Measurements from ENCODE around the gene KIAA0513. TPM values are rescaled to one million over a fixed set of nuclear protein-coding genes. Genes with fewer than 3 reads are reported as not detected.

KIAA0513 gene
- total and polyA plus RNA-seq, 2 donors: 3.4 to 5.2 TPM

DNA sequence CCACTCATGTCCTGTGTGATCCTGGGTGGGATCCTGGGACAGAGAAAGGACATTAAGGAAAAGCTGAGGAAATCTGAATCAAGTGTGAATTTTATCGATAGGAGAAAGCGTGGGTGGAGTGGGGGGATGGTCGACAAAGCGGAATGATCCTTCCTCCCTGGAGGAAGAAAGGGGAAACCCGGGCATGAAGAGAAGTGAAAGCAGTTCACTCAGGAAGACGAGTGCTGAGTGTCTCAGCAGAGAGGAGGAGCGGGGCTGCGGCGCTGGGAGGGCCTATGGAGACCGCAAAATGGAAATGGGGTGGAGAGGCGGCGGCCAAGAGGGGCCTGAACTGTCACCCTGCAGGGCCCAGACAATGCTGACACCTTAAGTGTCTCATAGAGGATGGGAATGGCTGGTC, 25.0 kb upstream of the KIAA0513 start:
- peaks cover 6 to 16% of the 10 kb centered on the region in 2 donors for H3K36me3 ChIP-seq (ENCODE audit: control insufficient read depth in 2 of 2, insufficient read depth in 2 of 2, low read length in 1 of 2)
- no peak for DNase-seq (ENCODE audit: low read depth in 6 of 9, low spot score in 9 of 9)
- H3K4me1 ChIP-seq (ENCODE audit: control insufficient read depth in 2 of 2, insufficient read depth in 2 of 2, low read length in 2 of 2): peaks cover 0 to 16% of the 10 kb centered on the region in 2 donors
- H3K4me3 ChIP-seq (ENCODE audit: low read length in 2 of 2): no peak overlapping the region
- H3K27me3 ChIP-seq (ENCODE audit: control insufficient read depth in 2 of 2, insufficient read depth in 1 of 2, low read length in 1 of 2): no peaks in the 10 kb centered on the region
- peak overlapping the region; percentile 28 to 46 for H3K27ac ChIP-seq (ENCODE audit: low read depth in 1 of 2, low read length in 1 of 2)
- WGBS: 88% methylated on average over 12 of the region's 12 CpGs
- no peaks in the 10 kb centered on the region for H3K9me3 ChIP-seq (ENCODE audit: control insufficient read depth in 2 of 2, insufficient read depth in 1 of 2, low read length in 1 of 2)

DNA sequence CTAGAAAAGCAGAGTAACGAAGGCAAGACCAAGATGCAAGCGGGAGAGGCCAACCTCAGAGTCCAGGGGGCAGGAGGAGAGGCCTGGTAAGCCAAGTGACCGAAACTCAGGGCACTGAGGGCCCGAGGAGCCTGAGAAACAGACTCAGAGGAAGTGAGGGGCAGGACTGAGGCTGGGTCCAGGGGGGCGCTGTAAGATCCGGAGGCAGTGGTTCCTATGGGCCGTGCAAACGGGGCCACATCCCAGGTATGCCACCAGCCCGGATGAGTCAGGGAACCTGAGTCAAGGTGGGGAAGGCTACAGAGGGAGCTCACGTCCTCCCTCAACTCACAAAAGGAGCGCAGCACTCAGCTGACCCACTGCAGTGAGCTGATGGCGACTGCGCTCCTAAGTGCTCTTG, 24.5 kb upstream of the KIAA0513 start:
- H3K27ac ChIP-seq (ENCODE audit: low read depth in 1 of 2, low read length in 1 of 2): peak overlapping the region in 1 of 2 donors; percentile 46
- H3K36me3 ChIP-seq (ENCODE audit: control insufficient read depth in 2 of 2, insufficient read depth in 2 of 2, low read length in 1 of 2): peaks cover 6 to 16% of the 10 kb centered on the region in 2 donors
- no peak for DNase-seq (ENCODE audit: low read depth in 6 of 9, low spot score in 9 of 9)
- H3K4me3 ChIP-seq (ENCODE audit: low read length in 2 of 2): no peak overlapping the region
- H3K9me3 ChIP-seq (ENCODE audit: control insufficient read depth in 2 of 2, insufficient read depth in 1 of 2, low read length in 1 of 2): no peaks in the 10 kb centered on the region
- 95% methylated on average over 13 of the region's 13 CpGs for WGBS
- H3K4me1 ChIP-seq (ENCODE audit: control insufficient read depth in 2 of 2, insufficient read depth in 2 of 2, low read length in 2 of 2): peaks cover 0 to 16% of the 10 kb centered on the region in 2 donors
- H3K27me3 ChIP-seq (ENCODE audit: control insufficient read depth in 2 of 2, insufficient read depth in 1 of 2, low read length in 1 of 2): no peaks in the 10 kb centered on the region

DNA sequence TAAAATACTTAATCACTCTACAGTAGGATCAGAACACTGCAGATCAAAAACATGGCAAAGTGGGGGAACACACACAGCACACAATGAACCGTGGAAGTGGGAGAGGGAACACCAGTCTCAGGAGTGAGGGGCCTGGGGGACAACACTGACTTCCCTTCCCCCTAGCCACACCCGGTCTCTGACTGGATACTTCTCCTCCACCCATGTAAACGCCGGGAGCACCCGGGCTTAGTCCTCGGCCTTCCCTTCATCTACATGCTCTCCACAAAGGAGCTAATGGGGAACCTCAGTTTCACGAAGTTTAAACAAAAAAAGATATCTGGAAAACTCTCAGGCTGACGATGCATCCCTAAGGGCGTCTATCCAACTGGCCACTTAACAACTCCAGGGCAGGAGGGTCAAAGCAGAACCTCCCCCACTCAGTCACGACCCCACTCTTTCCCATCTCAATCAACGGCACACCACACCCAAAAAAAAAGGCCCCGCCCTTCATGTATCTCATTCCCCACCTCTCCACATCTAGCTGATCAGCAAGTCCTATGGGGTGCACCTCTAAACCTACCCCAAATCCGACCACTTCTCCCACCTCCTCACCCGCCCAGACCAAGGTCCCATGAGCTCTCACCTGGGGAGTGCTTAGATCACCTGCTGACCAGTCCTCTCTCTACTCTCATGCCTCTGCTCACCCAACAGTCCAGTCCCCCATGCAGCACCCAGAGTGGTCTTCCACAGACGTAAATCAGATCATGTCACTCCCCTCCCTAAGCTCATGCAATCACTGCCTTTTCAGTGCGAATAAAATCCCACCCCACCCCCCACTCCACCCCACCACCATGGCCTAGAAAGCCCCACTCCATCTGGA, 23.6 kb upstream of the KIAA0513 start:
- Histone ChIP-seq H3K4me1 (ENCODE audit: control insufficient read depth in 2 of 2, insufficient read depth in 2 of 2, low read length in 2 of 2) (peaks cover 0 to 16% of the 10 kb centered on the region in 2 donors), H3K4me3 (ENCODE audit: low read length in 2 of 2) (no peak overlapping the region), H3K9me3 (ENCODE audit: control insufficient read depth in 2 of 2, insufficient read depth in 1 of 2, low read length in 1 of 2) (no peaks in the 10 kb centered on the region), H3K27ac (ENCODE audit: low read depth in 1 of 2, low read length in 1 of 2) (peak overlapping the region in 1 of 2 donors; percentile 8), H3K27me3 (ENCODE audit: control insufficient read depth in 2 of 2, insufficient read depth in 1 of 2, low read length in 1 of 2) (no peaks in the 10 kb centered on the region), H3K36me3 (ENCODE audit: control insufficient read depth in 2 of 2, insufficient read depth in 2 of 2, low read length in 1 of 2) (peaks cover 6 to 16% of the 10 kb centered on the region in 2 donors)
- WGBS: 87% methylated on average over 16 of the region's 16 CpGs
- DNase-seq (ENCODE audit: low read depth in 6 of 9, low spot score in 9 of 9): no peak

DNA sequence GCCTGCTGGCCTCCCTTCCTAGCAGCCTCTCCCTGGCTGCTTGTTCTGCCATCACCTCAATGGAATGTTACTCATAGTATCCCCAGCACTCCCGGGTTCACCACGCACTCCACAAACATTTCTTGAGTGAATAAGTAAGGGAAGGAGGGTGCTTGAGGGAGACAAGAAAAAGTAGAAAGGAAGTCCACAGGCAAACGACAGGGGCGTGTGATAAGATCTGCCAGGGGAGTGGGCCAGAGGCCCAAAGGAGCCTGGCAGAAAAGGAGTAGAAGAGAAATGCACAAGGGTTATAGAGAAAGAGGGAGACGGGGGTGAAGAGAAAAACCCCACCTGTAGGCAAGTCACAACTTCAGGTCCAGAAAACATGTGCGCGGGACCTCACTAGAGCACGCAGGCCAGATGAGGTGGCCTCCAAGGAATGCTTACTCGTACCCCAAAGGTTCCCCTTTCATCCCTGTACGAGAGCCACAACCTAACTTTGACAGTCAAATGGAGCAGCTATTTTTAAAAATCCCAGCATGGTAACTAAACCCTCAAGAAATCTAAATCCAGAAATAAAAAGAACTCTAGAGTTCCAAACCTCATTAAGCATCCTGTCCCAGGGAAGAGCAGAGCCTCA, 22.9 kb upstream of the KIAA0513 start:
- WGBS: 80% methylated on average over 10 of the region's 10 CpGs
- H3K27ac ChIP-seq (ENCODE audit: low read depth in 1 of 2, low read length in 1 of 2): peak overlapping the region in 1 of 2 donors; percentile 47
- H3K4me1 ChIP-seq (ENCODE audit: control insufficient read depth in 2 of 2, insufficient read depth in 2 of 2, low read length in 2 of 2): peaks cover 0 to 16% of the 10 kb centered on the region in 2 donors
- H3K27me3 ChIP-seq (ENCODE audit: control insufficient read depth in 2 of 2, insufficient read depth in 1 of 2, low read length in 1 of 2): no peaks in the 10 kb centered on the region
- H3K9me3 ChIP-seq (ENCODE audit: control insufficient read depth in 2 of 2, insufficient read depth in 1 of 2, low read length in 1 of 2): no peaks in the 10 kb centered on the region
- peaks cover 4 to 16% of the 10 kb centered on the region in 2 donors for H3K36me3 ChIP-seq (ENCODE audit: control insufficient read depth in 2 of 2, insufficient read depth in 2 of 2, low read length in 1 of 2)
- no peak overlapping the region for H3K4me3 ChIP-seq (ENCODE audit: low read length in 2 of 2)
- DNase-seq (ENCODE audit: low read depth in 6 of 9, low spot score in 9 of 9): no peak

DNA sequence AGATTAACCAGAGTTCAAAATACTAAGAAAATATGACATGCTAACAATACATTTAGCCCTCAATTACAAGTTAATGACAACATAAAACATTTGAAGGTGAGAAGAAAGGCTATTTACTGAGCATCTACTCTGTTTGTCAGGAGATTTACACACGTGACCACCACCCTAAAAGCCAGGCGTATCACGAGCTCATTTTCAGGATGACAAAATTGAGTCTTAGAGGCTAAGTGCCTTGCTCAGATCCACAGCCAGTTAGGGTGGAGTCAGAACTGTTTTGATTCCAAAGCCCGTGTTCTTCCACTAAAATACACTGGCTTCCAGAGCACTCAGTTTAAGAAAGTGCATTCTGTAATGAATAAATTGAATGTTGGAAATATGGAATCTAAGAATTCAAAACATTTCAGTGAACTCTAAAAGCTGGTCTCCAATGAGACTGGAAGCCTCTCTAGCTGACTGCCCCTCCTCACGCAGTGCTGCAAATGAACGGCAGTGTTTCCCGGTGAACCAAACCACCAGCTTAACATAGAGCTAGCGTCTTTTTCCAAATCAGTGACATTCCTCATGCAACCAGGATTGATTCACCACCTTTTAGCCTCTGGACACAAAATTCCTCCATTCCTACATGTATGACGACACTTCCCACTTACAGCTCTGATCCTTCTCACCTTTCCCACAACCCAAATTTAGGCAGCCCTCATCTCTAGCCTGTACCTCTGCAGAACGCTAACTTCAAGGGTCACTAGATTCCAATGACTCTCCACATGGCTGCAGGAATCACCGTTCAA, 22.1 kb upstream of the KIAA0513 start:
- no peak overlapping the region for H3K4me3 ChIP-seq (ENCODE audit: low read length in 2 of 2)
- WGBS: 92% methylated on average over 11 of the region's 11 CpGs
- no peak for DNase-seq (ENCODE audit: low read depth in 6 of 9, low spot score in 9 of 9)
- H3K36me3 ChIP-seq (ENCODE audit: control insufficient read depth in 2 of 2, insufficient read depth in 2 of 2, low read length in 1 of 2): peaks cover 0 to 11% of the 10 kb centered on the region in 2 donors
- peaks cover 0 to 23% of the 10 kb centered on the region in 2 donors for H3K4me1 ChIP-seq (ENCODE audit: control insufficient read depth in 2 of 2, insufficient read depth in 2 of 2, low read length in 2 of 2)
- H3K9me3 ChIP-seq (ENCODE audit: control insufficient read depth in 2 of 2, insufficient read depth in 1 of 2, low read length in 1 of 2): no peaks in the 10 kb centered on the region
- peak overlapping the region in 1 of 2 donors; percentile 39 for H3K27ac ChIP-seq (ENCODE audit: low read depth in 1 of 2, low read length in 1 of 2)
- no peaks in the 10 kb centered on the region for H3K27me3 ChIP-seq (ENCODE audit: control insufficient read depth in 2 of 2, insufficient read depth in 1 of 2, low read length in 1 of 2)

DNA sequence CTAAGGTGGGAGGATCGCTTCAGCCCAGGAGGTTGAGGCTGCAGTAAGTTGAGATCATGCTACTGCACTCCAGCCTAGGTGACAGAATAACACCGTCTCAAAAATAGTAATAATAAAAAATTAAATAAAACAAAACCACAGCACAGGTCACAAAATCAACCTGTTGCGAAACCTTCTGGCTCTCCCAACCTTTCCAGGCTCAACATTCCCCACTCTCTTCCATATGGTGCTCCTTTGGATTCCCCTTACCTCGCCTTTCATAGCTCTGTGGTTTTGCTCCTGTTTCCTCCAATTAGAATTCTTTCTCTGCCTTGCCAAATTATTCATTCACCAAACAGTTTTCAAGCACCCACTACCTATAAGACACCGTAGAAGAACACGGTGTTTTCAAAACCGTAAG, 21.0 kb upstream of the KIAA0513 start:
- Histone ChIP-seq H3K9me3 (ENCODE audit: control insufficient read depth in 2 of 2, insufficient read depth in 1 of 2, low read length in 1 of 2) (no peaks in the 10 kb centered on the region), H3K4me3 (ENCODE audit: low read length in 2 of 2) (no peak overlapping the region), H3K4me1 (ENCODE audit: control insufficient read depth in 2 of 2, insufficient read depth in 2 of 2, low read length in 2 of 2) (peaks cover 0 to 20% of the 10 kb centered on the region in 2 donors), H3K27ac (ENCODE audit: low read depth in 1 of 2, low read length in 1 of 2) (no peak overlapping the region), H3K27me3 (ENCODE audit: control insufficient read depth in 2 of 2, insufficient read depth in 1 of 2, low read length in 1 of 2) (no peaks in the 10 kb centered on the region), H3K36me3 (ENCODE audit: control insufficient read depth in 2 of 2, insufficient read depth in 2 of 2, low read length in 1 of 2) (peaks cover 0 to 7% of the 10 kb centered on the region in 2 donors)
- DNase-seq (ENCODE audit: low read depth in 6 of 9, low spot score in 9 of 9): no peak
- 88% methylated on average over 7 of the region's 7 CpGs for WGBS

DNA sequence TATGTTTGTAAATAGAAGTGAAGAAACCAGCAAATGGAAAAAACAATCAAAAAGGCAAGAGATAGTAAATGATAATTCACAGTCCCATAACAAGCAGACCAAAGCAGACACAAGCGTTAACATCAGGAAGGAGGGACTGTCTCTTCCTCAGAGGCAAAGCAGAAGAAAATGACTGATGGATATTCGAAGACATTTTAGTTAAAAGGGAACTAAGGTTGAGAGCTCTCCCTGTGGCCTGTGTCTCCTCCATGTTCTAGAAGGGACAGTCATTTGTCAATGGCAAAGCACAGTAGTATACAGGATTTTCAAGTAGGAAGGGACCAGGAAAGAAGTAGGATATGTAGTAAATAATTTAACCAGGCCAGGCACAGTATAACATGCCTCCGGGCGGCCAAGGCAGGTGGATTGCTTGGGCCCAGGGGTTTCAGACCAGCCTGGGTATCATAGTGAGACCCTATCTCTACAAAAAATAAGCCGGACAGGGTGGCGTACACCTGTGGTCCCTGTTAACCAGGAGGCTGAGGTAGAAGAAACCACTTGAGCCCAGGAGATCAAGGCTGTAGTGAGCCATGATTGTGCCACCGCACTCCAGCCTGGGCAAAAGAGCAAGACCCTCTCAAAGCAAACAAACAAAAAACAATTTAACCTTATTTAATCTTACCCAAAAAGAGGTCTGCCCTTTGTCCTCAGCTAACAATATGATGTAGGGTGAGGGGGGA, 19.9 kb upstream of the KIAA0513 start:
- Histone ChIP-seq H3K4me3 (ENCODE audit: low read length in 2 of 2) (no peak overlapping the region), H3K9me3 (ENCODE audit: control insufficient read depth in 2 of 2, insufficient read depth in 1 of 2, low read length in 1 of 2) (no peaks in the 10 kb centered on the region), H3K4me1 (ENCODE audit: control insufficient read depth in 2 of 2, insufficient read depth in 2 of 2, low read length in 2 of 2) (peaks cover 0 to 17% of the 10 kb centered on the region in 2 donors), H3K27me3 (ENCODE audit: control insufficient read depth in 2 of 2, insufficient read depth in 1 of 2, low read length in 1 of 2) (no peaks in the 10 kb centered on the region), H3K36me3 (ENCODE audit: control insufficient read depth in 2 of 2, insufficient read depth in 2 of 2, low read length in 1 of 2) (peaks cover 0 to 7% of the 10 kb centered on the region in 2 donors), H3K27ac (ENCODE audit: low read depth in 1 of 2, low read length in 1 of 2) (no peak overlapping the region)
- WGBS: 91% methylated on average over 7 of the region's 7 CpGs
- no peak for DNase-seq (ENCODE audit: low read depth in 6 of 9, low spot score in 9 of 9)

DNA sequence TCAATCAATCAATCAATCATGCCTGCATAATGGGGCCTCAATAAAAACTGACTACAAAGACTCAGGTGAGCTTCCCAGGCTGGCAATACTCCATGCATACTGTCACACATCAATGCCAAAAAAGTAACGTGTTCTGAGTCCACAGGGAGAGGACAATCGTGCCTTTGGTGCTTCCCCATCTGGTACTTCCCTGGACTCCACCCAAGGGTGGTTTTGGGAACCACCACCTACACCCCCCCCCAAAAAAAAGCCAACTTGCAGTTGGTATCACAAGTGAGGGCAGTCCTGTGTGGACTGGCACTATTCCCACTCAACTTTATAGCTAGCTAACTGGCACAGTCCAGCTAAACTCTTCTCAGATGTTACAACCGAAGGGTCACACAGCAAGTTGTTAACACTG, 19.3 kb upstream of the KIAA0513 start:
- Histone ChIP-seq H3K9me3 (ENCODE audit: control insufficient read depth in 2 of 2, insufficient read depth in 1 of 2, low read length in 1 of 2) (no peaks in the 10 kb centered on the region), H3K36me3 (ENCODE audit: control insufficient read depth in 2 of 2, insufficient read depth in 2 of 2, low read length in 1 of 2) (peaks cover 0 to 4% of the 10 kb centered on the region in 2 donors), H3K4me3 (ENCODE audit: low read length in 2 of 2) (no peak overlapping the region), H3K4me1 (ENCODE audit: control insufficient read depth in 2 of 2, insufficient read depth in 2 of 2, low read length in 2 of 2) (peaks cover 0 to 13% of the 10 kb centered on the region in 2 donors), H3K27me3 (ENCODE audit: control insufficient read depth in 2 of 2, insufficient read depth in 1 of 2, low read length in 1 of 2) (no peaks in the 10 kb centered on the region), H3K27ac (ENCODE audit: low read depth in 1 of 2, low read length in 1 of 2) (no peak overlapping the region)
- 94% methylated on average over 3 of the region's 3 CpGs for WGBS
- DNase-seq (ENCODE audit: low read depth in 6 of 9, low spot score in 9 of 9): no peak
